H1 (cell line): ENCODE measurements around the gene CFAP20. TPM values are rescaled to one million over a fixed set of nuclear protein-coding genes. Genes with fewer than 3 reads are reported as not detected.

Experiments
- polyA plus RNA-seq, 7 experiments: library from polyadenylated mRNA; depleted of rRNA in 3 of 7; stranded (reverse) in 5 of 7; unstranded in 2 of 7; fragments of >200 nt in 5 of 7; fragments of 200-250 nt in 2 of 7; gene quantifications; 1 replicate in 5 of 7; 2 replicates in 1 of 7; 4 replicates in 1 of 7; pipeline versions ENCODE4 v1.2.1 to v1.2.3, GENCODE V29; 2011 to 2013; ENCODE audit warnings: missing spikeins in 2 of 7, mixed read lengths in 2 of 7
- total RNA-seq: library from RNA; stranded (reverse); fragmentation: NEBNext Ultra II Directional; extraction: Animal tissue kit (Norgen Biotek cat#: 25700); gene quantifications from 2 replicates; pipeline ENCODE4 v1.2.1, GENCODE V29; 2021
- TF ChIP-seq, protein P1 (sequence below): IDR thresholded peaks from 2 replicates; pipeline ENCODE4 v1.6.1; 2012; ENCODE audit warnings: low read length, inconsistent platforms

The CFAP20 gene
- total and polyA plus RNA-seq, 2 of the 8 experiments (the other 6 are each of a cell fraction or from before 2014, with no cell fraction given) = 45.6 to 65.4 TPM

DNA sequence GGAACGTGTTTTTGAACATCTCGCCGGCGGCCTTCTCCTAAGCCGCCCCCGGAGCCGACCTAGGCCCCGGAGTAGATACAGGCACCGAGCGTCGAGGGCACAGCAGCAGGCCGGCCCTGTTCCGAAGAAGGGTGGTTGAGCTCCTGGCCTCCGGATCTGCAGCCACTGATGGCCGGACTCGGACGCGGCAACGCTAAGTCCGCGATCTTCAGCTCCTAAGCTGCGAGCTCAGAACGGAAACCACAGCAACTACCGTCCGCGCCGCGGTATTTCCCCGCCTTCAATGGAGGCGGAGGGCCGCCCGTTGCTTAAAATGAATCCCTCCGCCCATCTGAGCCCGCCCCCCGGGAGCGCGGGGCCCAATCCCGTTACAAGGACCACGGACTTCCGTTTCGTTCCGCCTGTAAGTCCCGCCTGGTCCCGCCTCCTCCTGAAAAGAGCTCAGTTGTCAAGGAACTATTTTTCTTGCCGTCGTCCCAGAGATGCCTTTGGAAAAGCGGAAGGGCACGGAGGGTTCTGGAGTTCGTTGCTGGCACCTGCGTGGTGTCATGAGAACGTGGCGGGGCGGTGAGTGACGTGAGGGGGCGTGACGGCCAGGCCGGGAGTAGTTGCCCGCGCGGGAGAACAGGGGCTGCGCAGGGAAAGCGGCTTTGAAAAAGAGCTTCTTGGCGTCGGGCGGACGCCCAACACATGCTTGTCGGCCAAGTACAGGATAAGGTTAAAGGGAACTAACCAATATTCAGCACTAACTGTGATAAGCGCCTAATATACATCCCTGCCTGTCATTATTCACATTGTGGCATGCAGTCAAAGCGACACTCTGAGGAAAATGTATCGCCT lies at the start of gene CFAP20 (continued):
- TF ChIP-seq, protein P1, sequence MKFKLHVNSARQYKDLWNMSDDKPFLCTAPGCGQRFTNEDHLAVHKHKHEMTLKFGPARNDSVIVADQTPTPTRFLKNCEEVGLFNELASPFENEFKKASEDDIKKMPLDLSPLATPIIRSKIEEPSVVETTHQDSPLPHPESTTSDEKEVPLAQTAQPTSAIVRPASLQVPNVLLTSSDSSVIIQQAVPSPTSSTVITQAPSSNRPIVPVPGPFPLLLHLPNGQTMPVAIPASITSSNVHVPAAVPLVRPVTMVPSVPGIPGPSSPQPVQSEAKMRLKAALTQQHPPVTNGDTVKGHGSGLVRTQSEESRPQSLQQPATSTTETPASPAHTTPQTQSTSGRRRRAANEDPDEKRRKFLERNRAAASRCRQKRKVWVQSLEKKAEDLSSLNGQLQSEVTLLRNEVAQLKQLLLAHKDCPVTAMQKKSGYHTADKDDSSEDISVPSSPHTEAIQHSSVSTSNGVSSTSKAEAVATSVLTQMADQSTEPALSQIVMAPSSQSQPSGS = no peak
